Effector memory CD8-positive, alpha-beta T cell (primary cell): ENCODE measurements around the gene DNAJC9.

ENCODE experiments used
- ATAC-seq: fragments of 150-1000 bp; cut with Tn5 transposase; replicated peaks from 2 replicates; pipeline ENCODE4 v1.10.0; 2021; ENCODE audit warnings: mild to moderate bottlenecking, moderate library complexity
- DNase-seq, 3 experiments: peaks; one replicate each; pipeline ENCODE4 v3.0.0; 2021
- H3K27ac Mint-ChIP-seq, 2 donors: one replicate each; pipeline ENCODE4 v1.8.0; 2022; ENCODE audit warnings: mild to moderate bottlenecking in 2 of 2, mixed read lengths in 2 of 2, moderate library complexity in 2 of 2
- H3K27me3 Mint-ChIP-seq, 2 donors: one replicate each; pipeline ENCODE4 v1.8.0; 2022; ENCODE audit warnings: mixed read lengths in 2 of 2
- H3K36me3 Mint-ChIP-seq: one replicate; pipeline ENCODE4 v1.8.0; 2022; ENCODE audit warnings: mild to moderate bottlenecking, moderate library complexity, mixed read lengths; ENCODE audit not compliant: insufficient read depth
- H3K4me1 Mint-ChIP-seq, 2 donors: one replicate each; pipeline ENCODE4 v1.8.0; 2022; ENCODE audit warnings: low read depth in 2 of 2, mixed read lengths in 2 of 2
- H3K4me3 Mint-ChIP-seq, 2 donors: one replicate each; pipeline ENCODE4 v1.8.0; 2022; ENCODE audit warnings: mild to moderate bottlenecking in 2 of 2, mixed read lengths in 2 of 2, moderate library complexity in 2 of 2
- H3K9me3 Mint-ChIP-seq, 2 donors: one replicate each; pipeline ENCODE4 v1.8.0; 2022; ENCODE audit warnings: mixed read lengths in 2 of 2

Gene DNAJC9

GRCh38 chr10:73226663-73227062 lies 20.4 kb downstream of the DNAJC9 start:
- Mint-ChIP-seq H3K27me3 (no peaks in the 10 kb centered on the region), H3K4me1 (no peaks in the 10 kb centered on the region), H3K36me3 (peaks cover 3% of the 10 kb centered on the region), H3K4me3 (no peak overlapping the region), H3K9me3 (no peaks in the 10 kb centered on the region), H3K27ac (no peak overlapping the region)
- ATAC-seq = no peak
- DNase-seq = no peak

GRCh38 chr10:73225518-73225917 lies 21.5 kb downstream of the DNAJC9 start:
- DNase-seq (no peak), ATAC-seq (no peak)
- Mint-ChIP-seq H3K27ac (no peak overlapping the region), H3K4me3 (no peak overlapping the region), H3K9me3 (no peaks in the 10 kb centered on the region), H3K27me3 (no peaks in the 10 kb centered on the region), H3K4me1 (no peaks in the 10 kb centered on the region), H3K36me3 (no peaks in the 10 kb centered on the region)

- DNase-seq = no peak
- H3K27me3 Mint-ChIP-seq = no peaks in the 10 kb centered on the region
- H3K4me3 Mint-ChIP-seq = no peak overlapping the region
- H3K4me1 Mint-ChIP-seq = no peaks in the 10 kb centered on the region
- no peak for ATAC-seq
- H3K27ac Mint-ChIP-seq = no peak overlapping the region
- no peaks in the 10 kb centered on the region for H3K36me3 Mint-ChIP-seq
- H3K9me3 Mint-ChIP-seq = no peaks in the 10 kb centered on the region
Observed at GRCh38 chr10:73220989-73221388, 26.1 kb downstream of the DNAJC9 start.

- no peaks in the 10 kb centered on the region for H3K4me1 Mint-ChIP-seq
- no peaks in the 10 kb centered on the region for H3K27me3 Mint-ChIP-seq
- H3K27ac Mint-ChIP-seq = no peak overlapping the region
- no peaks in the 10 kb centered on the region for H3K36me3 Mint-ChIP-seq
- ATAC-seq (no peak), DNase-seq (no peak)
- no peaks in the 10 kb centered on the region for H3K9me3 Mint-ChIP-seq
- H3K4me3 Mint-ChIP-seq = no peak overlapping the region
Observed at GRCh38 chr10:73219384-73219783, 27.7 kb downstream of the DNAJC9 start.

GRCh38 chr10:73218431-73219191 lies 28.4 kb downstream of the DNAJC9 start:
- no peaks in the 10 kb centered on the region for H3K36me3 Mint-ChIP-seq

GRCh38 chr10:73217628-73218027 lies 29.4 kb downstream of the DNAJC9 start:
- Mint-ChIP-seq H3K27me3 (no peaks in the 10 kb centered on the region), H3K4me1 (no peaks in the 10 kb centered on the region), H3K4me3 (no peak overlapping the region), H3K9me3 (no peaks in the 10 kb centered on the region), H3K27ac (no peak overlapping the region), H3K36me3 (no peaks in the 10 kb centered on the region)
- DNase-seq (no peak), ATAC-seq (no peak)

More at GRCh38 chr10:73218431-73219191, 28.4 kb downstream of the DNAJC9 start:
- Mint-ChIP-seq H3K9me3 (no peaks in the 10 kb centered on the region), H3K27me3 (no peaks in the 10 kb centered on the region), H3K4me1 (no peaks in the 10 kb centered on the region), H3K4me3 (no peak overlapping the region), H3K27ac (no peak overlapping the region)
- DNase-seq (no peak), ATAC-seq (no peak)

GRCh38 chr10:73215749-73216148 lies 31.3 kb downstream of the DNAJC9 start:
- no peak overlapping the region for H3K4me3 Mint-ChIP-seq
- no peak for DNase-seq
- H3K9me3 Mint-ChIP-seq = no peaks in the 10 kb centered on the region
- peaks cover 3% of the 10 kb centered on the region for H3K36me3 Mint-ChIP-seq
- no peak for ATAC-seq
- no peaks in the 10 kb centered on the region for H3K4me1 Mint-ChIP-seq
- no peak overlapping the region for H3K27ac Mint-ChIP-seq
- H3K27me3 Mint-ChIP-seq = no peaks in the 10 kb centered on the region

GRCh38 chr10:73211106-73211811 lies 35.8 kb downstream of the DNAJC9 start:
- Mint-ChIP-seq H3K4me3 (no peak overlapping the region), H3K4me1 (no peaks in the 10 kb centered on the region), H3K9me3 (no peaks in the 10 kb centered on the region), H3K36me3 (peaks cover 12% of the 10 kb centered on the region), H3K27ac (no peak overlapping the region), H3K27me3 (no peaks in the 10 kb centered on the region)
- ATAC-seq = no peak
- no peak for DNase-seq

GRCh38 chr10:73210395-73211105 lies 36.5 kb downstream of the DNAJC9 start:
- Mint-ChIP-seq H3K27ac (no peak overlapping the region), H3K4me1 (no peaks in the 10 kb centered on the region), H3K4me3 (no peak overlapping the region), H3K9me3 (no peaks in the 10 kb centered on the region), H3K27me3 (no peaks in the 10 kb centered on the region), H3K36me3 (peaks cover 12% of the 10 kb centered on the region)
- no peak for DNase-seq
- no peak for ATAC-seq

GRCh38 chr10:73209705-73210104 lies 37.4 kb downstream of the DNAJC9 start:
- H3K9me3 Mint-ChIP-seq = no peaks in the 10 kb centered on the region
- DNase-seq (no peak), ATAC-seq (no peak)
- no peak overlapping the region for H3K4me3 Mint-ChIP-seq
- H3K4me1 Mint-ChIP-seq = no peaks in the 10 kb centered on the region
- H3K36me3 Mint-ChIP-seq = peaks cover 12% of the 10 kb centered on the region
- no peaks in the 10 kb centered on the region for H3K27me3 Mint-ChIP-seq
- H3K27ac Mint-ChIP-seq = no peak overlapping the region

GRCh38 chr10:73207883-73208282 lies 39.2 kb downstream of the DNAJC9 start:
- H3K27ac Mint-ChIP-seq = no peak overlapping the region
- no peak for ATAC-seq
- H3K27me3 Mint-ChIP-seq = no peaks in the 10 kb centered on the region
- no peak for DNase-seq
- no peak overlapping the region for H3K4me3 Mint-ChIP-seq
- H3K36me3 Mint-ChIP-seq = peaks cover 12% of the 10 kb centered on the region
- H3K4me1 Mint-ChIP-seq = no peaks in the 10 kb centered on the region
- H3K9me3 Mint-ChIP-seq = no peaks in the 10 kb centered on the region

GRCh38 chr10:73206385-73206784 lies 40.7 kb downstream of the DNAJC9 start:
- Mint-ChIP-seq H3K4me1 (no peaks in the 10 kb centered on the region), H3K36me3 (peaks cover 9% of the 10 kb centered on the region), H3K27me3 (no peaks in the 10 kb centered on the region), H3K27ac (no peak overlapping the region), H3K9me3 (no peaks in the 10 kb centered on the region), H3K4me3 (no peak overlapping the region)
- no peak for DNase-seq
- ATAC-seq = no peak

GRCh38 chr10:73205890-73206289 lies 41.2 kb downstream of the DNAJC9 start:
- no peak for DNase-seq
- ATAC-seq = no peak
- Mint-ChIP-seq H3K27ac (no peak overlapping the region), H3K27me3 (no peaks in the 10 kb centered on the region), H3K9me3 (no peaks in the 10 kb centered on the region), H3K4me1 (no peaks in the 10 kb centered on the region), H3K36me3 (peaks cover 9% of the 10 kb centered on the region), H3K4me3 (no peak overlapping the region)

- Mint-ChIP-seq H3K4me1 (peaks cover 0 to 1% of the 10 kb centered on the region in 2 donors), H3K27ac (no peak overlapping the region), H3K9me3 (no peaks in the 10 kb centered on the region), H3K36me3 (peaks cover 4% of the 10 kb centered on the region), H3K4me3 (no peak overlapping the region), H3K27me3 (no peaks in the 10 kb centered on the region)
- DNase-seq (no peak), ATAC-seq (no peak)
Observed at GRCh38 chr10:73205081-73205480, 42.0 kb downstream of the DNAJC9 start.
